GM19025 (cell line): ENCODE measurements around the gene OR6C65.
"Not testable (repeated sequence)": the region's sequence is repeated elsewhere in the genome, so short reads cannot be mapped to it uniquely, and the experiment has no call there.

Experiments
- ATAC-seq: cut with Tn5 transposase; IDR thresholded peaks from one replicate; pipeline ENCODE4 v1.9.1; 2021; ENCODE audit warnings: mild to moderate bottlenecking, low read depth, moderate library complexity; ENCODE audit not compliant: unreplicated experiment

OR6C65 gene

GRCh38 chr12:55400229-55400628 lies at the start of gene OR6C65:
TSS of gene OR6C65 (plus strand) at chr12:55400529. CDS start at chr12:55400529, 0 bp downstream.
- ATAC-seq = no peak

- ATAC-seq = not testable (repeated sequence)
These were observed 45.0 kb upstream of the OR6C65 start for GRCh38 chr12:55355338-55355737.

- ATAC-seq = no peak
These were observed 37.7 kb upstream of the OR6C65 start, which contains the start of gene OR6C75 for GRCh38 chr12:55362675-55363074. TSS of gene OR6C75 (plus strand) at chr12:55362975. CDS start at chr12:55365111, 2,136 bp downstream.

GRCh38 chr12:55365086-55365485 lies 35.2 kb upstream of the OR6C65 start:
- ATAC-seq = no peak

DNA sequence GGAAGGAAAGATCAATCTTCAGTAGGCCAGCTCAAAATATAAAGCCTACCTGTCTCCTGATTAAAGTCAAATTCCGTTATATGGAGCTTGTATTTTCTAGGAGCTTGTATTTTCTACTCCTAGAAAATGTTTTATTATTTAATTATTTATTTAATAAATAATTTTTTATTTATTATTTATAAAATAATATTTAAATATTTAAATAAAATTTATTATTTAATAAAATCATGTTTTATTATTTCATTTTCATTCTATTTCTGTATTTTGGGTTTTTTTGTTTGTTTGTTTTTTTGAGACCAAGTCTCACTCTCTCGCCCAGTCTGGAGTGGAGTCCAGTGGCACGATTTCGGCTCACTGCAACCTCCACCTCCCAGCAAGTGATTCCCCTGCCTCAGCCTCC lies 27.8 kb upstream of the OR6C65 start:
- ATAC-seq = no peak

- ATAC-seq = no peak
These were observed 14.4 kb upstream of the OR6C65 start for GRCh38 chr12:55385891-55386290.

- no peak for ATAC-seq
These were observed 8.1 kb upstream of the OR6C65 start for GRCh38 chr12:55392032-55392795.

DNA sequence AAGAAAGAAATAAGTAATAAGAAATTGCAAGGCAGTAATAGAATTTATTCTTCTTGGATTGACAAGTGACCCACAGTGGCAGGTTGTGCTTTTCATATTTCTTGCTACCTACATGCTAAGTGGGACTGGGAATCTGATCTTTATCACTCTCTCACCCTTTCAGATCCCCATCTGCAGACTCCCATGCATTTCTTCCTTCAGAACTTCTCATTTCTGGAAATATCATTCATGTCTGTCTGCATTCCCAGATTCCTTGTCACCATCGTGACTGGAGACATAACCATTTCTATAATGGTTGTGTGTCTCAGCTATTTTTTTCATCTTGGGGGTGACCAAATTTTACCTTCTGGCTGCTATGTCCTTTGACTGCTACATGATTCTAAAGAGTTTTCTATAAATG lies 4.0 kb upstream of the OR6C65 start:
- ATAC-seq = no peak

DNA sequence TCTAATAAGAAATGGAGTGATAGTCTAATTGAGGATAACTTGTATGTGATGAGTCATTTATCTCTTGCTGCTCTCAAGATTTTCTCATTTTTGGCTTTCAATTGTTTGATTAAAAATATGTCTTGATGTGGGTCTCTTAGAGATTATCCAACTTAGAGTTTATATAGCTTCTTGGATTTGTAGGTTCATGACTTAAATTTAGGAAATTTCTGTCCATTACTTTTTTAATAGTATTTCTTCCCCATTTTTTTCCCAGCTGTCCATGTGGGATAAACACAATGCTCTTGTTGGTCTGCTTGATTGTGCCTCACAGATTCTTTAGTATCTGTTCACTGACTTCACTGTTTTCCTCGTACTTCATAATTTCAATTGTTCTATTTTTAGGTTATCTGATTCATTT lies 7.5 kb downstream of the OR6C65 start:
- no peak for ATAC-seq

- ATAC-seq = not testable (repeated sequence)
These were observed 8.8 kb downstream of the OR6C65 start for GRCh38 chr12:55409133-55409532.

GRCh38 chr12:55412138-55412537 lies 11.8 kb downstream of the OR6C65 start:
- not testable (repeated sequence) for ATAC-seq

DNA sequence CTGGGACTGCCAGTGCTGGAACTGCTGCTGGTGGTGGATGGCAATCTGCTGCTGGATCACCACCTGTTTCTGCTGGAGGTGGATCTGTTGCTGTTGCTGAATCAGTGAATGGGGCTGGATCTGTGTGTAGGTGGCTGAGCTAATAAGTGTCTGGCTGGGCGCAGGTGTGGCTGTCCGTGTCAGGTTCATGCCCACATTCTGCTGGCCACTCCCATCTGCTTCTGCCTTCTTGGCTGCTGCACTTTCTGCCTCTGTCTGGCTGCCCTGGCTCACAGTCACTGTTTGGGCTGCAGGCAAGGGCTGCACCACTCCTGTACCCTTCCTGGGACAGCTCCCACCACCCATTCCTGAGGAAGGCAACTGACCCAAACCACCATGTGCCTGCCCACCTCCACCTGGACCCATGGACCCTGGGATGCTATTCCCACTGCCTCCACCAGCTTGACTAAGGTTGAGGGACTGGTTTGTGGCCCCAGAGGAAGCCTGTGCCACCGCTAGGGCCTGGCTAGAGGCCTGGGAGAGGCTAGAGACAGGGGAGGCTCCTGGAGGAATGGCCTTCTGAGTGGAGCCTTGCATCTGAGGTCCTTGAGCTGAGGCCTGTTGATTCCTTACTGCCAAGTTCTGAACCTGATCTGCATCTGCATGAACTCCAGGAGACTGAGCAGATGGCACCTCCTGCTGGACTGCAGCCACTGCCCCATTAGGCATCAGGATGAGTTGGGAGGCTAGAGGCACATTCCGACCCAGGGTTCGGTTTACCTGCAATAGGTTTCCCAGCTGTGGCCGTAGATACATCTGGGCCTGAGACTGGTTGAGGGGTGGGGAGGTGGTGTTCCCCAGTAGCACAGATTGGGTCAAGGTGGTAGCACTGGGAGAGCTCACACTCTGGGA lies 13.4 kb downstream of the OR6C65 start:
- ATAC-seq = not testable (repeated sequence)

- ATAC-seq = not testable (repeated sequence)
These were observed 14.1 kb downstream of the OR6C65 start for GRCh38 chr12:55414396-55414823.

GRCh38 chr12:55414889-55415288 lies 14.6 kb downstream of the OR6C65 start:
- not testable (repeated sequence) for ATAC-seq

- ATAC-seq = no peak
These were observed 16.6 kb downstream of the OR6C65 start for GRCh38 chr12:55416961-55417360.

GRCh38 chr12:55420307-55420962 lies 20.1 kb downstream of the OR6C65 start:
- no peak for ATAC-seq

- no peak for ATAC-seq
These were observed 25.6 kb downstream of the OR6C65 start, which contains the start of gene OR6C76 for GRCh38 chr12:55425954-55426353. TSS of gene OR6C76 (plus strand) at chr12:55426254. CDS start at chr12:55426254, 0 bp downstream.

GRCh38 chr12:55428331-55429243 lies 28.3 kb downstream of the OR6C65 start:
- no peak for ATAC-seq

GRCh38 chr12:55441233-55441632 lies 40.9 kb downstream of the OR6C65 start:
- ATAC-seq = not testable (repeated sequence)

GRCh38 chr12:55443776-55444175 lies 43.4 kb downstream of the OR6C65 start, which contains the start of gene OR6C2:
TSS of gene OR6C2 (plus strand) at chr12:55444076. CDS start at chr12:55452214, 8,138 bp downstream.
- ATAC-seq = no peak
